GM12892 (cell line): ENCODE results near the gene AATF.

Experiments
- POLR2A ChIP-seq: IDR thresholded peaks from 2 replicates; pipeline ENCODE4 v1.6.1; 2011; ENCODE audit warnings: low read depth, low read length, control low read depth
- POLR2AphosphoS5 ChIP-seq: IDR thresholded peaks from 2 replicates; pipeline ENCODE4 v1.6.1; 2011; ENCODE audit warnings: low read depth, low read length, control low read depth

DNA sequence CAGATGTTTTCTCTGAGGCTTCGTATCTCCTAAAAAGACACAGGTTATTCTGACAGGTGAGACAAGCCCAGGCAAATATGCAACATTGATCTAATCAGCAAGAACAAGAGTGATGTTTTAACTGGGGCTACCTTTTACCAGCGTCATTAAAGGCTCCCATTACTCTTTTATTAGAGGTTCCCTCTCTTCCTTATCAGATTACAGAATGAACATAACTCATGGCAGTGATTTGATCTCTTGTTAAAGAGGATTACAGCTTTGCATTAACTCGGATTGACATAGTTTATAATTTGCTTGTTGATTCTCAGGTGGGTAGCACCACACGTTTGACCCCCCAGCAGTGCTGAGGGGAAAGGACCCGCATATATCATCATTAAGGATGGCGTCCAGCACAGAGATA is 90.5 kb downstream of the AATF start:
- no peak for TF ChIP-seq POLR2AphosphoS5
- TF ChIP-seq POLR2A: no peak
